Measurements from ENCODE around the gene KRTAP25-1.

DNA sequence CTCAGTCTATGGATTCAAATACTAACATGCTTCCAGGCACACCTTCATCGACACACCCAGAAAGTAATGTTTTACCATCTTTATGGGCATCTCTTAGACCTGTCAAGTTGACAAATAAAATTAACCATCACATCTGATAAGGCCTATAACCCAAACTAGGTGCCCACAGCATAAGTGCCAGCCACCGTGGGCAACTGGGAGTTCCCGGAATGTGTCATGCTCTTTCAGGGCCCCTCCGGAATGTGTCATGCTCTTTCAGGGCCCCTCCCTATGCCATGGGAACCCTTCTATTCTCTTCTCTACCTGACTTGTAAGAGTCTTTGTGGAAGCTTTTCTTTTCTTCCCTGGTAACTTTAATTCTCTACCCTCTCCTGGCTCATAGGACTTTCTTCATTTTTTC lies 33.2 kb downstream of the KRTAP25-1 start:
- TF ChIP-seq EZH2 (IDR thresholded peaks at IDR 0.05) (no peak), POLR2AphosphoS5 (IDR thresholded peaks at IDR 0.05; ENCODE audit: borderline replicate concordance, low read depth, low read length) (no peak)

All from SK-N-MC (cell line).